Fibroblast of lung (primary cell): ENCODE results near the gene ST6GALNAC4.

ENCODE experiments used
- CTCF ChIP-seq, 2 donors: IDR thresholded peaks in 1 of 2; conservative IDR thresholded peaks in 1 of 2; 1 replicate in 1 of 2; 2 replicates in 1 of 2; pipeline ENCODE4 v1.5.1; 2011 to 2012; ENCODE audit warnings: low read length in 2 of 2, control low read depth in 1 of 2, inconsistent platforms in 1 of 2, low read depth in 1 of 2, mild to moderate bottlenecking in 1 of 2
- EZH2 ChIP-seq: IDR thresholded peaks from 2 replicates; pipeline ENCODE4 v1.5.1; 2012; ENCODE audit warnings: low read length, control low read depth, mild to moderate bottlenecking; ENCODE audit errors: missing control alignments

- TF ChIP-seq CTCF (conservative IDR thresholded peaks at IDR 0.05 in 1 of 2, IDR thresholded peaks at IDR 0.05 in 1 of 2; ENCODE audit: low read depth in 1 of 2, low read length in 2 of 2) (no peak), EZH2 (no peak)
Measured at GRCh38 chr9:127893392-127893791, 23.4 kb downstream of the ST6GALNAC4 start.
